RWPE2 (cell line): ENCODE results near the gene SLC8B1.

ENCODE experiments used
- ATAC-seq: fragments of 200-7000 bp; cut with Tn5 transposase; 3 replicates; pipeline ENCODE4 v1.9.1; 2021; ENCODE audit warnings: low read depth
- DNase-seq: peaks from one replicate; pipeline ENCODE4 v3.0.0-alpha.2; 2020; ENCODE audit warnings: low spot score
- H3K27ac ChIP-seq: fragments of 450-650 bp; 2 replicates; pipeline ENCODE4 v1.5.1; 2017; ENCODE audit warnings: mild to moderate bottlenecking; ENCODE audit not compliant: poor library complexity, severe bottlenecking
- H3K27me3 ChIP-seq: fragments of 250-450 bp; sonication (Bioruptor Pico); 2 replicates; pipeline ENCODE4 v1.5.1; 2021; ENCODE audit warnings: mild to moderate bottlenecking, moderate library complexity; ENCODE audit not compliant: insufficient read depth, poor library complexity, severe bottlenecking
- H3K36me3 ChIP-seq: fragments of 250-450 bp; sonication (Bioruptor Pico); 2 replicates; pipeline ENCODE4 v1.5.1; 2020; ENCODE audit warnings: low read depth, mild to moderate bottlenecking, moderate library complexity
- H3K4me1 ChIP-seq: fragments of 250-450 bp; sonication (Bioruptor Pico); 2 replicates; pipeline ENCODE4 v1.5.1; 2021; ENCODE audit warnings: mild to moderate bottlenecking, moderate library complexity; ENCODE audit not compliant: insufficient read depth, poor library complexity, severe bottlenecking
- H3K4me3 ChIP-seq: fragments of 250-450 bp; sonication (Bioruptor Pico); 2 replicates; pipeline ENCODE4 v1.5.1; 2021; ENCODE audit warnings: mild to moderate bottlenecking, moderate library complexity; ENCODE audit not compliant: severe bottlenecking
- H3K9me3 ChIP-seq: fragments of 250-450 bp; sonication (Bioruptor Pico); 2 replicates; pipeline ENCODE4 v1.5.1; 2021; ENCODE audit warnings: mild to moderate bottlenecking, moderate library complexity; ENCODE audit not compliant: severe bottlenecking
- CTCF ChIP-seq: fragments of 450-650 bp; IDR thresholded peaks from one replicate; pipeline ENCODE4 v1.5.1; 2017; ENCODE audit warnings: mild to moderate bottlenecking, moderate library complexity; ENCODE audit not compliant: poor library complexity, severe bottlenecking

SLC8B1 gene

GRCh38 chr12:113287146-113287898 is 47.6 kb downstream of the SLC8B1 start:
- TF ChIP-seq CTCF = no peak
- H3K4me3 ChIP-seq = no peak overlapping the region
- H3K27me3 ChIP-seq = no peaks in the 10 kb centered on the region
- H3K9me3 ChIP-seq = no peaks in the 10 kb centered on the region
- ATAC-seq (no peak), DNase-seq (no peak)
- H3K4me1 ChIP-seq = no peaks in the 10 kb centered on the region
- peaks cover 70% of the 10 kb centered on the region for H3K36me3 ChIP-seq
- no peak overlapping the region for H3K27ac ChIP-seq

GRCh38 chr12:113286712-113287111 is 48.2 kb downstream of the SLC8B1 start:
- Histone ChIP-seq H3K27me3 (no peaks in the 10 kb centered on the region), H3K9me3 (no peaks in the 10 kb centered on the region), H3K4me1 (no peaks in the 10 kb centered on the region), H3K4me3 (no peak overlapping the region), H3K27ac (no peak overlapping the region), H3K36me3 (peaks cover 63% of the 10 kb centered on the region)
- ATAC-seq = no peak
- DNase-seq = no peak
- no peak for TF ChIP-seq CTCF

GRCh38 chr12:113285679-113286610 is 49.0 kb downstream of the SLC8B1 start:
- Histone ChIP-seq H3K27ac (no peak overlapping the region), H3K4me3 (no peak overlapping the region), H3K27me3 (no peaks in the 10 kb centered on the region), H3K4me1 (no peaks in the 10 kb centered on the region), H3K36me3 (peaks cover 62% of the 10 kb centered on the region), H3K9me3 (no peaks in the 10 kb centered on the region)
- ATAC-seq = no peak
- DNase-seq = no peak
- TF ChIP-seq CTCF = no peak

- Histone ChIP-seq H3K27ac (no peak overlapping the region), H3K4me3 (no peak overlapping the region), H3K4me1 (no peaks in the 10 kb centered on the region), H3K9me3 (no peaks in the 10 kb centered on the region), H3K36me3 (peaks cover 59% of the 10 kb centered on the region), H3K27me3 (no peaks in the 10 kb centered on the region)
- TF ChIP-seq CTCF = no peak
- ATAC-seq (no peak), DNase-seq (no peak)
Observed at GRCh38 chr12:113284751-113285150, 50.2 kb downstream of the SLC8B1 start.
